NOMO-1 (cell line): ENCODE data around the gene TAT.
"Not testable (repeated sequence)": the region's sequence is repeated elsewhere in the genome, so short reads cannot be mapped to it uniquely, and the experiment has no call there.

Source experiments
- DNase-seq, 2 experiments: peaks; one replicate each; lab custom pipeline; 2025; ENCODE audit not compliant: unreplicated experiment in 2 of 2; lab: John Stamatoyannopoulos, UW

The TAT gene

GRCh38 chr16:71576971-71577370, at the start of gene TAT:
TSS of gene TAT (minus strand) at chr16:71577092. CDS start at chr16:71576415, 677 bp downstream.
- DNase-seq: no peak

- no peak for DNase-seq
Measured at GRCh38 chr16:71626018-71626857, 49.3 kb upstream of the TAT start, which contains the start of gene MARVELD3. TSS of gene MARVELD3 (plus strand) at chr16:71626184. CDS start at chr16:71626230, 46 bp downstream.

GRCh38 chr16:71625113-71625850, 48.4 kb upstream of the TAT start:
- no peak for DNase-seq

GRCh38 chr16:71623597-71623996, 46.7 kb upstream of the TAT start:
- no peak for DNase-seq

- DNase-seq: no peak
Measured at GRCh38 chr16:71622088-71622487, 45.2 kb upstream of the TAT start.

- no peak for DNase-seq
Measured at GRCh38 chr16:71618429-71618828, 41.5 kb upstream of the TAT start.

- DNase-seq: not testable (repeated sequence)
Measured at GRCh38 chr16:71614956-71615355, 38.1 kb upstream of the TAT start.

- DNase-seq: peak; percentile 38
Measured at GRCh38 chr16:71610936-71611871, 34.3 kb upstream of the TAT start.

GRCh38 chr16:71610447-71610846, 33.6 kb upstream of the TAT start:
- no peak for DNase-seq

GRCh38 chr16:71609066-71609465, 32.2 kb upstream of the TAT start:
- DNase-seq: no peak

GRCh38 chr16:71600822-71601221, 23.9 kb upstream of the TAT start:
- no peak for DNase-seq

GRCh38 chr16:71598426-71598825, 21.5 kb upstream of the TAT start:
- DNase-seq: not testable (repeated sequence)

GRCh38 chr16:71595340-71595826, 18.5 kb upstream of the TAT start:
- not testable (repeated sequence) for DNase-seq

- DNase-seq: no peak
Measured at GRCh38 chr16:71594000-71594646, 17.2 kb upstream of the TAT start.

- DNase-seq: no peak
Measured at GRCh38 chr16:71593048-71593999, 16.4 kb upstream of the TAT start.

GRCh38 chr16:71591917-71592316, 15.0 kb upstream of the TAT start:
- no peak for DNase-seq

GRCh38 chr16:71590584-71590983, 13.7 kb upstream of the TAT start:
- DNase-seq: no peak

- not testable (repeated sequence) for DNase-seq
Measured at GRCh38 chr16:71590071-71590470, 13.2 kb upstream of the TAT start.

GRCh38 chr16:71589334-71589733, 12.4 kb upstream of the TAT start:
- not testable (repeated sequence) for DNase-seq
